Pancreas (tissue), 10 donors: ENCODE measurements around the gene SRBD1. TPM values are rescaled to one million over a fixed set of nuclear protein-coding genes. Genes with fewer than 3 reads are reported as not detected.

Experiments
- ATAC-seq, 4 donors: fragments of 200-7000 bp; cut with Tn5 transposase; one replicate each; pipeline versions ENCODE4 v1.8.0 to v1.9.1; 2020; ENCODE audit warnings: mild to moderate bottlenecking in 4 of 4, moderate library complexity in 4 of 4
- DNase-seq, 6 donors: peaks; one replicate each; pipeline ENCODE4 v3.0.0-alpha.2; 2020
- FAIRE-seq: peaks from 2 replicates; lab custom pipeline; 2012; peaks lifted over from hg19 to GRCh38; lab: Jason Lieb, UNC
- H3K27ac ChIP-seq, 4 donors: fragments of 200-600 bp; sonication (generic); 1 replicate in 3 of 4; 2 replicates in 1 of 4; pipeline versions ENCODE4 v1.5.0 to v1.8.0; 2020
- H3K27me3 ChIP-seq, 4 donors: fragments of 200-600 bp; one replicate each; pipeline ENCODE4 v1.8.0; 2021
- H3K36me3 ChIP-seq, 3 donors: fragments of 200-600 bp; sonication (generic) in 1 of 3; one replicate each; pipeline versions ENCODE4 v1.5.0 to v1.8.0; 2020 to 2021
- H3K4me1 ChIP-seq, 3 donors: fragments of 200-600 bp; one replicate each; pipeline ENCODE4 v1.8.0; 2021
- H3K4me3 ChIP-seq, 4 donors: fragments of 200-600 bp; sonication (generic) in 2 of 4; one replicate each; pipeline versions ENCODE4 v1.5.0 to v1.8.0; 2020 to 2021
- H3K9me3 ChIP-seq, 4 donors: fragments of 200-600 bp; one replicate each; pipeline ENCODE4 v1.8.0; 2021
- WGBS, 2 donors: extraction: QIAGEN DNeasy Blood & Tissue Kit; methylation state at CpG; one replicate each; pipeline ENCODE4 v1.1.7; 2013; 5-methylcytosine and 5-hydroxymethylcytosine counted together
- intact Hi-C, 3 donors: fragments of 100-400 bp; cut with DNase I; formaldehyde crosslinking; loops; one replicate each; pipeline versions ENCODE4 v1.11.1 to v1.14.2; 2022
- polyA plus RNA-seq, 2 donors: library from polyadenylated mRNA; stranded (reverse); fragments of 200-250 nt; gene quantifications; one replicate each; pipeline ENCODE4 v1.2.3, GENCODE V29; 2013
- total RNA-seq, 6 donors: library from RNA; stranded (reverse); fragmentation: NEBNext Ultra II Directional in 4 of 6; extraction: Animal tissue kit (Norgen Biotek cat#: 25700) in 4 of 6; gene quantifications; one replicate each; pipeline versions ENCODE4 v1.2.1 to v1.2.4, GENCODE V29; 2021 to 2023
- TF ChIP-seq, protein P1 (sequence below), 4 donors: fragments of 200-600 bp; sonication (generic) in 3 of 4; IDR thresholded peaks; one replicate each; pipeline versions ENCODE4 v1.5.0 to v1.8.0; 2021; ENCODE audit warnings: antibody characterized with exemption in 4 of 4
- donor health status: healthy with polysubstance abuse.
- donor health status: DM: no; HTN: no; CAD: no; lungs with moderate emphysema.
- donor health status: DM: no; HTN: no; CAD: no.
- donor health status: control.
- donor health status: control.
- donor health status: Bipolar disorder and iron deficiency.
- donor health status: DM: yes; HTN: yes; CAD: no.
- donor health status: DM: no; HTN: no; CAD: no.
- donor health status: DM: no; HTN: no; CAD: no.
- donor health status: DM: yes; HTN: yes; CAD: no.

SRBD1 gene
- total and polyA plus RNA-seq, 8 donors, result 3.2 to 15.4 (median 11.6) TPM

GRCh38 chr2:45622336-45623075 lies 11.4 kb upstream of the SRBD1 start:
- H3K27ac ChIP-seq, result no peak overlapping the region
- H3K36me3 ChIP-seq, result no peaks in the 10 kb centered on the region
- WGBS, 2 donors, result 85 to 90% methylated on average over 6 of the region's 6 CpGs
- TF ChIP-seq, protein P1, sequence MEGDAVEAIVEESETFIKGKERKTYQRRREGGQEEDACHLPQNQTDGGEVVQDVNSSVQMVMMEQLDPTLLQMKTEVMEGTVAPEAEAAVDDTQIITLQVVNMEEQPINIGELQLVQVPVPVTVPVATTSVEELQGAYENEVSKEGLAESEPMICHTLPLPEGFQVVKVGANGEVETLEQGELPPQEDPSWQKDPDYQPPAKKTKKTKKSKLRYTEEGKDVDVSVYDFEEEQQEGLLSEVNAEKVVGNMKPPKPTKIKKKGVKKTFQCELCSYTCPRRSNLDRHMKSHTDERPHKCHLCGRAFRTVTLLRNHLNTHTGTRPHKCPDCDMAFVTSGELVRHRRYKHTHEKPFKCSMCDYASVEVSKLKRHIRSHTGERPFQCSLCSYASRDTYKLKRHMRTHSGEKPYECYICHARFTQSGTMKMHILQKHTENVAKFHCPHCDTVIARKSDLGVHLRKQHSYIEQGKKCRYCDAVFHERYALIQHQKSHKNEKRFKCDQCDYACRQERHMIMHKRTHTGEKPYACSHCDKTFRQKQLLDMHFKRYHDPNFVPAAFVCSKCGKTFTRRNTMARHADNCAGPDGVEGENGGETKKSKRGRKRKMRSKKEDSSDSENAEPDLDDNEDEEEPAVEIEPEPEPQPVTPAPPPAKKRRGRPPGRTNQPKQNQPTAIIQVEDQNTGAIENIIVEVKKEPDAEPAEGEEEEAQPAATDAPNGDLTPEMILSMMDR (IDR thresholded peaks at IDR 0.05), result no peak
- DNase-seq (no peak), ATAC-seq (no peak), FAIRE-seq (no peak)
- H3K27me3 ChIP-seq, result no peaks in the 10 kb centered on the region
- no peaks in the 10 kb centered on the region for H3K9me3 ChIP-seq
- H3K4me1 ChIP-seq, result peaks cover 8 to 13% (median 11%) of the 10 kb centered on the region in 3 donors
- no peak overlapping the region for H3K4me3 ChIP-seq
- intact Hi-C loops, result no loop called here

DNA sequence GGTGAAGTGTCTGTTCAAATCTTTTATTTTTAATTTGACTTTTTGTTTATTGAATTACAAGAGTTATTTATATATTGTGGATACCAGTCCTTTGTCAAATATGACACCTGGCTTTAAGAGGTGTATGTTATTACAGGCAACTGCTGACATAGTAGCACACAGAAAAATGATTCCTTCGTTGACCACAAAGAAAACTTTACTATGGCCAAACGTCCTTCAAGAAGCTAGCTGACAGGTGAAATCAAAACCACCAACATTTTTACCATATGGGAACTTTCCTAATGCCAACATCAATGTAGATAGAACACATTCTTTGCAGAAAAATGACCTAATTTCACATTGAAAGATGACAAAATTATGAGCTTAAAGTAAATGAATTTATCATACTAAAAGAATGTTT lies 6.4 kb upstream of the SRBD1 start:
- TF ChIP-seq, protein P1 (IDR thresholded peaks at IDR 0.05), result no peak
- ATAC-seq (no peak), DNase-seq (no peak), FAIRE-seq (no peak)
- Histone ChIP-seq H3K36me3 (no peaks in the 10 kb centered on the region), H3K4me1 (no peaks in the 10 kb centered on the region), H3K27me3 (no peaks in the 10 kb centered on the region), H3K9me3 (no peaks in the 10 kb centered on the region), H3K4me3 (no peak overlapping the region), H3K27ac (no peak overlapping the region)
- 35 to 54% methylated on average over 2 of the region's 2 CpGs for WGBS, 2 donors
- intact Hi-C loops, result no loop called here

DNA sequence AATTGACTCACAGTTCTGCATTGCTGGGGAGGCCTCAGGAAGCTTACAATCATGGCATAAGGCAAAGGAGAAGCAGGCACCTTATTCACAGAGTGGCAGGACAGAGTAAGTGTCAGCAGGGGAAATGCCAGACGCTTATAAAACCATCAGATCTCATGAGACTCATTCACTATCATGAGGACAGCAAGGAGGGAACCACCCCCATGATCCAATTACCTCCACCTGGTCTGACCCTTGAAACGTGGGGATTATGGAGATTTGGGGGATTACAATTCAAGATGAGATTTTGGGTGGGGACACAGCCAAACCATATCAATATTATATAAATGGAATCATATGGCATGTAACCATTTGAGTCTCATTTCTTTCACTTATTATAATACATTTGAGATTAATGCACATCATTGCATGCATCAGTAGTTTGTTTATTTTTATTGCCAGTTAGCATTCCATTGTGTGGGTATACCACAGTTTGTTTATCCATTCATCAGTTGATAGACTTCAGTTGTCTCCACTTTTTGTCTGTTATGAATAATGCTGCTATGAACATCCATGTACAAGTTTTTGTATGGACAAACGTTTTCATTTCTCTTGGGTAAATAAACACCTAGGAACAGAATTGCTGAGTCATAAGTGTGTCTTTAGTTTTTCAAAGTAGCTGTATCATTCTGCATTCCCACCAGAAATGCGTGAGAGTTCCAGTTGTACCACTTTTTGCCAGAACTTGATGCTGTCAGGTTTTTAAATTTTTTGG lies 5.8 kb upstream of the SRBD1 start:
- DNase-seq (no peak), ATAC-seq (no peak), FAIRE-seq (no peak)
- WGBS, 2 donors, result 37 to 46% methylated on average over 4 of the region's 4 CpGs
- no peaks in the 10 kb centered on the region for H3K4me1 ChIP-seq
- H3K27me3 ChIP-seq, result no peaks in the 10 kb centered on the region
- TF ChIP-seq, protein P1 (IDR thresholded peaks at IDR 0.05), result no peak
- H3K27ac ChIP-seq, result no peak overlapping the region
- intact Hi-C loops, result no loop called here
- H3K9me3 ChIP-seq, result no peaks in the 10 kb centered on the region
- no peak overlapping the region for H3K4me3 ChIP-seq
- no peaks in the 10 kb centered on the region for H3K36me3 ChIP-seq

DNA sequence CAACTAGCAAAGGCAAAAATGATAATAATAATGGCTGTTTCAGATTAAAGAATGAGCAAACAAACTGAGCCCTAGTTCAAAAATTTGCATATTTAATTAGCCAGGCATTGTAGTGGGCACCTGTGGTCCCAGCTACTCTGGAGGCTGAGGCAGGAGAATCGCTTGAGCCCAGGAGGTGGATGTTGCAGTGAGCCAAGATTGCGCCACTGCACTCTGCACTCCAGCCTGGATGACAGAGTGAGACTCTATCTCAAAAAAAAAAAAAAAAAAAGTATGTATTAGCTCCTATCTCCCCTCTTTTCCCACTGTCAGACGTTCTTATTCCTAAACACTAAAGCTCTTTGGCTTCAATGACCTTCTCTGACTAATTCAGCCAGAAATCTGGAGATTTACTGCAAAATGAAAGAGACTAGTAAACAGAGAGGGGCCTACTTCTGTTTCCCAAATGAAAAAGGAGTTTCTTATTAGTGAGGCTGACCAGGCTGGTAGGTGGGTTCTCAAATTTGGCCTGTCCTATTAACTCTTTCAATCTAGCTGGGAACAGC lies 3.9 kb upstream of the SRBD1 start:
- no peaks in the 10 kb centered on the region for H3K27me3 ChIP-seq
- WGBS, 2 donors, result 76 to 85% methylated on average over 3 of the region's 3 CpGs
- peaks cover 0 to 3% (median 2%) of the 10 kb centered on the region in 3 donors for H3K4me1 ChIP-seq
- intact Hi-C loops, result no loop called here
- TF ChIP-seq, protein P1 (IDR thresholded peaks at IDR 0.05), result no peak
- no peak overlapping the region for H3K27ac ChIP-seq
- no peak for FAIRE-seq
- no peak for DNase-seq
- no peak for ATAC-seq
- H3K36me3 ChIP-seq, result no peaks in the 10 kb centered on the region
- H3K4me3 ChIP-seq, result no peak overlapping the region
- H3K9me3 ChIP-seq, result no peaks in the 10 kb centered on the region
